RWPE2 (cell line): ENCODE data around the gene SPINK2.

Source experiments
- ATAC-seq: fragments of 200-7000 bp; cut with Tn5 transposase; 3 replicates; pipeline ENCODE4 v1.9.1; 2021; ENCODE audit warnings: low read depth
- DNase-seq: peaks from one replicate; pipeline ENCODE4 v3.0.0-alpha.2; 2020; ENCODE audit warnings: low spot score
- H3K27ac ChIP-seq: fragments of 450-650 bp; 2 replicates; pipeline ENCODE4 v1.5.1; 2017; ENCODE audit warnings: mild to moderate bottlenecking; ENCODE audit not compliant: poor library complexity, severe bottlenecking
- H3K27me3 ChIP-seq: fragments of 250-450 bp; sonication (Bioruptor Pico); 2 replicates; pipeline ENCODE4 v1.5.1; 2021; ENCODE audit warnings: mild to moderate bottlenecking, moderate library complexity; ENCODE audit not compliant: insufficient read depth, poor library complexity, severe bottlenecking
- H3K36me3 ChIP-seq: fragments of 250-450 bp; sonication (Bioruptor Pico); 2 replicates; pipeline ENCODE4 v1.5.1; 2020; ENCODE audit warnings: low read depth, mild to moderate bottlenecking, moderate library complexity
- H3K4me1 ChIP-seq: fragments of 250-450 bp; sonication (Bioruptor Pico); 2 replicates; pipeline ENCODE4 v1.5.1; 2021; ENCODE audit warnings: mild to moderate bottlenecking, moderate library complexity; ENCODE audit not compliant: insufficient read depth, poor library complexity, severe bottlenecking
- H3K4me3 ChIP-seq: fragments of 250-450 bp; sonication (Bioruptor Pico); 2 replicates; pipeline ENCODE4 v1.5.1; 2021; ENCODE audit warnings: mild to moderate bottlenecking, moderate library complexity; ENCODE audit not compliant: severe bottlenecking
- H3K9me3 ChIP-seq: fragments of 250-450 bp; sonication (Bioruptor Pico); 2 replicates; pipeline ENCODE4 v1.5.1; 2021; ENCODE audit warnings: mild to moderate bottlenecking, moderate library complexity; ENCODE audit not compliant: severe bottlenecking
- CTCF ChIP-seq: fragments of 450-650 bp; IDR thresholded peaks from one replicate; pipeline ENCODE4 v1.5.1; 2017; ENCODE audit warnings: mild to moderate bottlenecking, moderate library complexity; ENCODE audit not compliant: poor library complexity, severe bottlenecking

The SPINK2 gene

GRCh38 chr4:56844802-56845580 is 23.5 kb upstream of the SPINK2 start:
- no peak for DNase-seq
- no peak for ATAC-seq

GRCh38 chr4:56843421-56843899 is 22.0 kb upstream of the SPINK2 start:
- DNase-seq (no peak), ATAC-seq (no peak)
- Histone ChIP-seq H3K36me3 (no peaks in the 10 kb centered on the region), H3K27ac (no peak overlapping the region), H3K9me3 (no peaks in the 10 kb centered on the region), H3K4me3 (no peak overlapping the region), H3K27me3 (no peaks in the 10 kb centered on the region), H3K4me1 (no peaks in the 10 kb centered on the region)
- TF ChIP-seq CTCF: no peak

More at GRCh38 chr4:56844802-56845580, 23.5 kb upstream of the SPINK2 start:
- TF ChIP-seq CTCF: no peak
- Histone ChIP-seq H3K9me3 (no peaks in the 10 kb centered on the region), H3K36me3 (no peaks in the 10 kb centered on the region), H3K27ac (no peak overlapping the region), H3K4me3 (no peak overlapping the region), H3K4me1 (no peaks in the 10 kb centered on the region), H3K27me3 (no peaks in the 10 kb centered on the region)

GRCh38 chr4:56840559-56840958 is 19.1 kb upstream of the SPINK2 start:
- no peaks in the 10 kb centered on the region for H3K27me3 ChIP-seq
- no peaks in the 10 kb centered on the region for H3K36me3 ChIP-seq
- ATAC-seq (no peak), DNase-seq (no peak)
- H3K4me1 ChIP-seq: no peaks in the 10 kb centered on the region
- no peak for TF ChIP-seq CTCF
- H3K4me3 ChIP-seq: no peak overlapping the region
- H3K27ac ChIP-seq: no peak overlapping the region
- H3K9me3 ChIP-seq: no peaks in the 10 kb centered on the region

GRCh38 chr4:56828784-56829535 is 7.5 kb upstream of the SPINK2 start:
- ATAC-seq: peak; percentile 29; the same call in 1 of the 3 replicates
- Histone ChIP-seq H3K9me3 (no peaks in the 10 kb centered on the region), H3K4me1 (no peaks in the 10 kb centered on the region), H3K27me3 (no peaks in the 10 kb centered on the region), H3K36me3 (no peaks in the 10 kb centered on the region), H3K4me3 (no peak overlapping the region), H3K27ac (no peak overlapping the region)
- DNase-seq: no peak
- no peak for TF ChIP-seq CTCF
